Neural progenitor cell (in vitro differentiated cells): Measurements from ENCODE around the gene GFER.

Experiments used
- EZH2phosphoT487 ChIP-seq: fragments of 200-600 bp; sonication (generic); IDR thresholded peaks from 2 replicates; pipeline ENCODE4 v1.6.1; 2017; ENCODE audit warnings: antibody characterized with exemption
- TF ChIP-seq, protein P1 (sequence below): fragments of 200-600 bp; sonication (generic); IDR thresholded peaks from 2 replicates; pipeline ENCODE4 v1.5.1; 2017; ENCODE audit warnings: antibody characterized with exemption, mild to moderate bottlenecking

DNA sequence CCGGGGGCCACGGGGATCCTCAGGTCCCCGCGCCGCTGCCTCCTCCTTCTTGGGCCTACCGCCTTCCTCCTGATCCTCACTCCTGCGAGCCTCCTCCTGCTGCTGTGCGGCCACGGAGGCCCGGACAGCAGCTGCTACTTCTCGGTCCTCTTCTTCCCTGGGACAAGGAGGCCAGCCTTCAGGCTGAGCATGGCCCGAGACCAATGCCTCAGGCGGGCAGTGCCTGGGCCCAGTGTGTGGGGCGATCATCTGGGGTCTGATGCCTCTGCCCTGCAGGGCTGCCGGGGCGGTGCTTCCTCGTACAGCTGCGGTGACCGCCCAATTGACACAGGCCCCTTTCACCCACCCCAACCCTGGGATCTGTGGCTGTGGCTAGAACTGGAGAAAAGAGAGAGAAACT is 17.0 kb downstream of the GFER start:
- TF ChIP-seq, protein P1, sequence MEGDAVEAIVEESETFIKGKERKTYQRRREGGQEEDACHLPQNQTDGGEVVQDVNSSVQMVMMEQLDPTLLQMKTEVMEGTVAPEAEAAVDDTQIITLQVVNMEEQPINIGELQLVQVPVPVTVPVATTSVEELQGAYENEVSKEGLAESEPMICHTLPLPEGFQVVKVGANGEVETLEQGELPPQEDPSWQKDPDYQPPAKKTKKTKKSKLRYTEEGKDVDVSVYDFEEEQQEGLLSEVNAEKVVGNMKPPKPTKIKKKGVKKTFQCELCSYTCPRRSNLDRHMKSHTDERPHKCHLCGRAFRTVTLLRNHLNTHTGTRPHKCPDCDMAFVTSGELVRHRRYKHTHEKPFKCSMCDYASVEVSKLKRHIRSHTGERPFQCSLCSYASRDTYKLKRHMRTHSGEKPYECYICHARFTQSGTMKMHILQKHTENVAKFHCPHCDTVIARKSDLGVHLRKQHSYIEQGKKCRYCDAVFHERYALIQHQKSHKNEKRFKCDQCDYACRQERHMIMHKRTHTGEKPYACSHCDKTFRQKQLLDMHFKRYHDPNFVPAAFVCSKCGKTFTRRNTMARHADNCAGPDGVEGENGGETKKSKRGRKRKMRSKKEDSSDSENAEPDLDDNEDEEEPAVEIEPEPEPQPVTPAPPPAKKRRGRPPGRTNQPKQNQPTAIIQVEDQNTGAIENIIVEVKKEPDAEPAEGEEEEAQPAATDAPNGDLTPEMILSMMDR = no peak
- no peak for TF ChIP-seq EZH2phosphoT487
